ENCODE measurements around the gene DIP2C.

DNA sequence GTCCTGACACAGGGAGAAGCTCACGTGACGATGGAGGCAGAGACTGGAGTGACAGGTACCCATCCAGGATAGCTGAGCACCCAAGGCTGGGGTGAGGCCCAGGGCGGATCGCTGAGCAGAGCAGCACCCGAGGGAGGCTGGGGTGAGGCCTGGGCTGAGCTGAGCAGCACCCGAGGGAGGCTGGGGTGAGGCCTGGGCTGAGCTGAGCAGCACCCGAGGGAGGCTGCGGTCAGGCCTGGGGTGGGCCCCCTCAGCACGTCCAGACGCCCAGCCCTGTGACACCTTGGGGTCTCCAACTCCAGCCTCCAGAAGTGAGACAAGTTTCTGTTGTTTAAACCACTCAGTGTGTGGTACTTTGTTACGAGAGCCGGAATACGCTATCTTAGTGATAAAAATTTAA lies 318.0 kb downstream of the DIP2C start:
- no peak for TF ChIP-seq POLR2A (IDR thresholded peaks at IDR 0.05)
- TF ChIP-seq, protein P1, sequence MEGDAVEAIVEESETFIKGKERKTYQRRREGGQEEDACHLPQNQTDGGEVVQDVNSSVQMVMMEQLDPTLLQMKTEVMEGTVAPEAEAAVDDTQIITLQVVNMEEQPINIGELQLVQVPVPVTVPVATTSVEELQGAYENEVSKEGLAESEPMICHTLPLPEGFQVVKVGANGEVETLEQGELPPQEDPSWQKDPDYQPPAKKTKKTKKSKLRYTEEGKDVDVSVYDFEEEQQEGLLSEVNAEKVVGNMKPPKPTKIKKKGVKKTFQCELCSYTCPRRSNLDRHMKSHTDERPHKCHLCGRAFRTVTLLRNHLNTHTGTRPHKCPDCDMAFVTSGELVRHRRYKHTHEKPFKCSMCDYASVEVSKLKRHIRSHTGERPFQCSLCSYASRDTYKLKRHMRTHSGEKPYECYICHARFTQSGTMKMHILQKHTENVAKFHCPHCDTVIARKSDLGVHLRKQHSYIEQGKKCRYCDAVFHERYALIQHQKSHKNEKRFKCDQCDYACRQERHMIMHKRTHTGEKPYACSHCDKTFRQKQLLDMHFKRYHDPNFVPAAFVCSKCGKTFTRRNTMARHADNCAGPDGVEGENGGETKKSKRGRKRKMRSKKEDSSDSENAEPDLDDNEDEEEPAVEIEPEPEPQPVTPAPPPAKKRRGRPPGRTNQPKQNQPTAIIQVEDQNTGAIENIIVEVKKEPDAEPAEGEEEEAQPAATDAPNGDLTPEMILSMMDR (IDR thresholded peaks at IDR 0.05), result no peak

Data from transverse colon (tissue), 3 donors.